C1 segment of cervical spinal cord (tissue), 14 donors: Measurements from ENCODE around the gene PTPRCAP.
A peak's percentile ranks its signal among the peaks of the same experiment; 100 is the strongest.

Experiments used
- DNase-seq, 14 donors: peaks; one replicate each; lab custom pipeline; 2025; lab: John Stamatoyannopoulos, UW

Gene PTPRCAP

GRCh38 chr11:67441731-67442351, 4.4 kb upstream of the PTPRCAP start:
- DNase-seq, result no peak

GRCh38 chr11:67441098-67441563, 3.6 kb upstream of the PTPRCAP start:
- DNase-seq, result no peak

GRCh38 chr11:67440229-67441097, 3.0 kb upstream of the PTPRCAP start:
- no peak for DNase-seq

GRCh38 chr11:67439321-67440228, 2.1 kb upstream of the PTPRCAP start:
- DNase-seq, result peak in 2 of 14 donors; percentile 27 to 42

GRCh38 chr11:67438158-67438902, 848 bp upstream of the PTPRCAP start:
- DNase-seq, result no peak

- no peak for DNase-seq
Observed at GRCh38 chr11:67437809-67438157, 301 bp upstream of the PTPRCAP start.

GRCh38 chr11:67436459-67437081, 912 bp downstream of the PTPRCAP start:
- DNase-seq, result no peak

- no peak for DNase-seq
Observed at GRCh38 chr11:67435727-67436458, 1.6 kb downstream of the PTPRCAP start.

GRCh38 chr11:67435031-67435726, 2.3 kb downstream of the PTPRCAP start:
- DNase-seq, result no peak

- DNase-seq, result no peak
Observed at GRCh38 chr11:67434395-67434881, 3.0 kb downstream of the PTPRCAP start.

GRCh38 chr11:67433536-67434394, 3.7 kb downstream of the PTPRCAP start:
- no peak for DNase-seq

GRCh38 chr11:67432655-67433349, 4.7 kb downstream of the PTPRCAP start:
- DNase-seq, result no peak

GRCh38 chr11:67431346-67432249, 5.9 kb downstream of the PTPRCAP start:
- no peak for DNase-seq

- DNase-seq, result no peak
Observed at GRCh38 chr11:67429722-67430121, 7.8 kb downstream of the PTPRCAP start.

GRCh38 chr11:67429038-67429668, 8.3 kb downstream of the PTPRCAP start:
- DNase-seq, result no peak
